Neural progenitor cell (in vitro differentiated cells): ENCODE measurements around the gene AXIN2. TPM values are rescaled to one million over a fixed set of nuclear protein-coding genes. Genes with fewer than 3 reads are reported as not detected.
A peak's percentile ranks its signal among the peaks of the same experiment; 100 is the strongest.

Source experiments
- DNase-seq: peaks from one replicate; pipeline ENCODE4 v3.0.0-alpha.2; 2016; ENCODE audit warnings: low spot score
- H2AFZ ChIP-seq: fragments of 200-600 bp; sonication (generic); replicated peaks from 2 replicates; pipeline ENCODE4 v1.6.1; 2016; ENCODE audit warnings: antibody characterized with exemption
- H3F3A ChIP-seq: fragments of 200-600 bp; sonication (generic); 2 replicates; pipeline ENCODE4 v1.6.1; 2016; ENCODE audit warnings: antibody characterized with exemption, low read depth
- H3K27ac ChIP-seq: fragments of 200-600 bp; sonication (generic); 2 replicates; pipeline ENCODE4 v1.5.1; 2016; ENCODE audit warnings: mild to moderate bottlenecking
- H3K27me3 ChIP-seq: fragments of 200-600 bp; sonication (generic); 2 replicates; pipeline ENCODE4 v1.6.1; 2016; ENCODE audit warnings: mild to moderate bottlenecking, moderate library complexity
- H3K36me3 ChIP-seq: fragments of 200-600 bp; sonication (generic); 2 replicates; pipeline ENCODE4 v1.5.1; 2016
- H3K4me1 ChIP-seq: fragments of 200-600 bp; sonication (generic); 2 replicates; pipeline ENCODE4 v1.6.1; 2016; ENCODE audit warnings: mixed run types
- H3K4me2 ChIP-seq: fragments of 200-600 bp; sonication (generic); 2 replicates; pipeline ENCODE4 v1.6.1; 2016
- H3K4me3 ChIP-seq: fragments of 200-600 bp; sonication (generic); 2 replicates; pipeline ENCODE4 v1.5.1; 2016
- H3K79me2 ChIP-seq: fragments of 200-600 bp; sonication (generic); 2 replicates; pipeline ENCODE4 v1.6.1; 2016; ENCODE audit warnings: low read depth
- H3K9ac ChIP-seq: fragments of 200-600 bp; sonication (generic); 2 replicates; pipeline ENCODE4 v1.6.1; 2016
- H3K9me3 ChIP-seq: fragments of 200-600 bp; sonication (generic); 2 replicates; pipeline ENCODE4 v1.5.1; 2016; ENCODE audit warnings: low read depth
- H4K20me1 ChIP-seq: fragments of 200-600 bp; sonication (generic); 2 replicates; pipeline ENCODE4 v1.6.1; 2016; ENCODE audit warnings: low read depth
- H3K27ac Mint-ChIP-seq: 3 replicates; pipeline ENCODE4 v1.8.0; 2021; ENCODE audit warnings: mixed read lengths
- H3K27me3 Mint-ChIP-seq: 2 replicates; pipeline ENCODE4 v1.8.0; 2022; ENCODE audit warnings: low read depth, mild to moderate bottlenecking, inconsistent platforms, moderate library complexity, mixed read lengths; ENCODE audit not compliant: insufficient read depth
- H3K36me3 Mint-ChIP-seq: 3 replicates; pipeline ENCODE4 v1.8.0; 2021; ENCODE audit warnings: mixed read lengths
- H3K4me1 Mint-ChIP-seq: 3 replicates; pipeline ENCODE4 v1.8.0; 2021; ENCODE audit warnings: mixed read lengths
- H3K4me3 Mint-ChIP-seq: 3 replicates; pipeline ENCODE4 v1.8.0; 2021; ENCODE audit warnings: mild to moderate bottlenecking, moderate library complexity, mixed read lengths
- H3K9me3 Mint-ChIP-seq: 3 replicates; pipeline ENCODE4 v1.8.0; 2020; ENCODE audit warnings: mixed read lengths
- CTCF ChIP-seq: fragments of 200-600 bp; sonication (generic); IDR thresholded peaks from 2 replicates; pipeline ENCODE4 v1.5.1; 2017; ENCODE audit warnings: antibody characterized with exemption, mild to moderate bottlenecking
- EZH2 ChIP-seq: fragments of 200-600 bp; sonication (generic); IDR thresholded peaks from 2 replicates; pipeline ENCODE4 v1.6.1; 2017; ENCODE audit warnings: antibody characterized with exemption, mild to moderate bottlenecking, moderate library complexity
- EZH2phosphoT487 ChIP-seq: fragments of 200-600 bp; sonication (generic); IDR thresholded peaks from 2 replicates; pipeline ENCODE4 v1.6.1; 2017; ENCODE audit warnings: antibody characterized with exemption
- total RNA-seq: library from RNA; depleted of rRNA; stranded (reverse); fragments of >200 nt; gene quantifications from 2 replicates; pipeline ENCODE4 v1.2.3, GENCODE V29; 2015; ENCODE audit warnings: low replicate concordance

Gene AXIN2
- total RNA-seq, 1 donor from 2014 or later = 22.0 TPM

- Histone ChIP-seq H3K4me2 (peak overlapping the region; percentile 91), H3K4me3 (peak overlapping the region; percentile 95)
Observed at GRCh38 chr17:65559461-65559803, 2.0 kb downstream of the AXIN2 start.

GRCh38 chr17:65558683-65559460 is 2.6 kb downstream of the AXIN2 start:
- Mint-ChIP-seq H3K27me3 (peaks cover 11% of the 10 kb centered on the region), H3K27ac (peak overlapping the region; percentile 96), H3K9me3 (no peaks in the 10 kb centered on the region), H3K4me1 (peaks cover 21% of the 10 kb centered on the region), H3K4me3 (no peak overlapping the region), H3K36me3 (peaks cover 8% of the 10 kb centered on the region)
- Histone ChIP-seq H3K4me2 (peak overlapping the region; percentile 91), H2AFZ (no peak overlapping the region), H3K4me1 (peaks cover 17% of the 10 kb centered on the region), H3K4me3 (peak overlapping the region; percentile 95), H3K27me3 (peaks cover 5% of the 10 kb centered on the region), H3K36me3 (no peaks in the 10 kb centered on the region), H3K9ac (peak overlapping the region; percentile 36), H3K9me3 (no peaks in the 10 kb centered on the region), H3K27ac (no peak overlapping the region), H3K79me2 (no peaks in the 10 kb centered on the region), H4K20me1 (no peaks in the 10 kb centered on the region), H3F3A (peaks cover 13% of the 10 kb centered on the region)
- peak; percentile 51 for DNase-seq
- TF ChIP-seq EZH2phosphoT487 (no peak), CTCF (no peak)

More at GRCh38 chr17:65559461-65559803, 2.0 kb downstream of the AXIN2 start:
- peak; percentile 23 for DNase-seq
- TF ChIP-seq CTCF (no peak), EZH2 (no peak), EZH2phosphoT487 (no peak)
- no peaks in the 10 kb centered on the region for H3K9me3 Mint-ChIP-seq
- no peak overlapping the region for H3K4me3 Mint-ChIP-seq
- H3K27me3 Mint-ChIP-seq = peaks cover 11% of the 10 kb centered on the region
- Histone ChIP-seq H3K79me2 (no peaks in the 10 kb centered on the region), H3K4me1 (peaks cover 19% of the 10 kb centered on the region), H3K36me3 (no peaks in the 10 kb centered on the region), H4K20me1 (no peaks in the 10 kb centered on the region), H3K27me3 (peaks cover 5% of the 10 kb centered on the region), H2AFZ (no peak overlapping the region), H3K9me3 (no peaks in the 10 kb centered on the region), H3K27ac (no peak overlapping the region), H3F3A (peaks cover 13% of the 10 kb centered on the region), H3K9ac (peak overlapping the region; percentile 36)
- H3K36me3 Mint-ChIP-seq = peaks cover 4% of the 10 kb centered on the region
- peaks cover 27% of the 10 kb centered on the region for H3K4me1 Mint-ChIP-seq
- H3K27ac Mint-ChIP-seq = peak overlapping the region; percentile 96

DNA sequence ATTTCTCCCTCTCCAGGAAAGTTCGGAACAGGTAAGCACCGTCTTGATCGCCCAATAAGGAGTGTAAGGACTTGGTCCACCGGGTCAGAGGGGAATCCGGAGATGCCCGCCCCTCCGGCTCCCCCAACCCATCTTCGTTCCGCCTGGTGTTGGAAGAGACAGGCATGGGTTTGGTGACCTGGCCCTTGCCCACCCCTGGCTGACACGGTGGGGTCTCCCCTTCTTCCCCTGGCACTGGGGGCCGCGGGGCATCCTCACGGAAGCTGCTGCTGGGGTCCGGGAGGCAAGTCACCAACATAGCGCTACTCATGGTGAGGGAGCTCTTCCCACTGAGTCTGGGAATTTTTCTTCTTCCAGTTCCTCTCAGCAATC is 3.2 kb downstream of the AXIN2 start:
- H3K4me3 Mint-ChIP-seq = no peak overlapping the region
- Histone ChIP-seq H3K4me3 (peak overlapping the region; percentile 95), H3K4me2 (peak overlapping the region; percentile 91), H3K27me3 (peaks cover 5% of the 10 kb centered on the region), H3K9ac (no peak overlapping the region), H3K9me3 (no peaks in the 10 kb centered on the region), H2AFZ (no peak overlapping the region), H3K36me3 (no peaks in the 10 kb centered on the region), H3K27ac (no peak overlapping the region), H3K79me2 (no peaks in the 10 kb centered on the region), H3F3A (peaks cover 13% of the 10 kb centered on the region), H3K4me1 (peaks cover 17% of the 10 kb centered on the region), H4K20me1 (no peaks in the 10 kb centered on the region)
- H3K9me3 Mint-ChIP-seq = no peaks in the 10 kb centered on the region
- peaks cover 19% of the 10 kb centered on the region for H3K4me1 Mint-ChIP-seq
- no peak for DNase-seq
- peaks cover 11% of the 10 kb centered on the region for H3K27me3 Mint-ChIP-seq
- TF ChIP-seq EZH2 = no peak
- TF ChIP-seq CTCF = no peak
- no peak for TF ChIP-seq EZH2phosphoT487
- peak overlapping the region; percentile 90 for H3K27ac Mint-ChIP-seq
- peaks cover 11% of the 10 kb centered on the region for H3K36me3 Mint-ChIP-seq
